ENCODE measurements around the gene PKP1. TPM values are rescaled to one million over a fixed set of nuclear protein-coding genes. Genes with fewer than 3 reads are reported as not detected.

PKP1 gene
- total RNA-seq, 2 donors from 2014 or later: 2.3 TPM; not detected in 1

- Histone ChIP-seq H3K4me3 (no peak overlapping the region), H3K9me3 (no peaks in the 10 kb centered on the region), H3K27ac (no peak overlapping the region), H3K4me1 (peaks cover 0 to 40% of the 10 kb centered on the region in 2 donors), H3K36me3 (no peaks in the 10 kb centered on the region), H3K27me3 (no peaks in the 10 kb centered on the region)
- no peak for TF ChIP-seq CTCF (IDR thresholded peaks at IDR 0.05)
- no peak for DNase-seq (ENCODE audit: low spot score)
These were observed 29.0 kb downstream of the PKP1 start for GRCh38 chr1:201312298-201312697.

GRCh38 chr1:201313086-201313485 lies 29.8 kb downstream of the PKP1 start:
- Histone ChIP-seq H3K4me1 (peaks cover 0 to 34% of the 10 kb centered on the region in 2 donors), H3K36me3 (no peaks in the 10 kb centered on the region)

GRCh38 chr1:201316556-201316955 lies 33.2 kb downstream of the PKP1 start:
- TF ChIP-seq CTCF (IDR thresholded peaks at IDR 0.05): no peak
- no peaks in the 10 kb centered on the region for H3K36me3 ChIP-seq

More at GRCh38 chr1:201313086-201313485, 29.8 kb downstream of the PKP1 start:
- Histone ChIP-seq H3K9me3 (no peaks in the 10 kb centered on the region), H3K27ac (no peak overlapping the region), H3K4me3 (no peak overlapping the region), H3K27me3 (no peaks in the 10 kb centered on the region)
- DNase-seq (ENCODE audit: low spot score): no peak
- TF ChIP-seq CTCF (IDR thresholded peaks at IDR 0.05): no peak

GRCh38 chr1:201317551-201317950 lies 34.2 kb downstream of the PKP1 start:
- H3K9me3 ChIP-seq: no peaks in the 10 kb centered on the region
- H3K36me3 ChIP-seq: no peaks in the 10 kb centered on the region
- no peak for DNase-seq (ENCODE audit: low spot score)
- no peak for TF ChIP-seq CTCF (IDR thresholded peaks at IDR 0.05)
- H3K4me3 ChIP-seq: no peak overlapping the region
- no peaks in the 10 kb centered on the region for H3K27me3 ChIP-seq
- H3K27ac ChIP-seq: no peak overlapping the region
- no peaks in the 10 kb centered on the region for H3K4me1 ChIP-seq

More at GRCh38 chr1:201316556-201316955, 33.2 kb downstream of the PKP1 start:
- H3K4me1 ChIP-seq: peaks cover 0 to 7% of the 10 kb centered on the region in 2 donors
- H3K4me3 ChIP-seq: no peak overlapping the region
- DNase-seq (ENCODE audit: low spot score): no peak
- H3K27ac ChIP-seq: no peak overlapping the region
- no peaks in the 10 kb centered on the region for H3K9me3 ChIP-seq
- H3K27me3 ChIP-seq: no peaks in the 10 kb centered on the region

GRCh38 chr1:201318504-201319340 lies 35.4 kb downstream of the PKP1 start:
- H3K4me3 ChIP-seq: no peak overlapping the region
- no peaks in the 10 kb centered on the region for H3K27me3 ChIP-seq
- no peak for TF ChIP-seq CTCF (IDR thresholded peaks at IDR 0.05)

More at GRCh38 chr1:201318504-201319340, 35.4 kb downstream of the PKP1 start:
- H3K9me3 ChIP-seq: no peaks in the 10 kb centered on the region
- no peak for DNase-seq (ENCODE audit: low spot score)
- no peaks in the 10 kb centered on the region for H3K36me3 ChIP-seq
- H3K4me1 ChIP-seq: no peaks in the 10 kb centered on the region
- H3K27ac ChIP-seq: no peak overlapping the region
